ENCODE measurements around the gene RUNX1. TPM values are rescaled to one million over a fixed set of nuclear protein-coding genes. Genes with fewer than 3 reads are reported as not detected.

RUNX1 gene
- polyA plus RNA-seq, 1 experiment = 20.9 TPM

DNA sequence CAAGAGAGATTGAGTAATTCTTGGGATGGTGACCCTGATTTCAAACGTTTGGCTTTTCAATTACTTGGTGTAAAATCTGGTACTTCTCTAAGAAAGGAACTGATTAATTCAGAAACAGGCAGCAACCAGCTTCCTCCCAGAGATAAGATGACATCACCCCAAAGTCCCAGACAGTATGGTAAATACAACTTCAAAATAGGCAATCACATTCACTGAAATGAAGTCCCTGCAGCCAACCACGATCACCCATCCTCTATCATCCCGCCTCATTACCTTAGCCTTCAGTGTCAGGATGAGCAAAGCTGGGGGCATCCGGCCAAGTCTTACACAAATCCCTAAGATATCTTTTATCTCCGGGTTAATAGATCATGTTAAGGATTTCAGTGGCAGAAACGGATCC is 26.4 kb upstream of the RUNX1 start:
- CTCF ChIA-PET = interaction anchor here (0.9 kb wide), 2 partner anchors 24 kb away, joined by 3 to 4 read pairs; no protein-coding TSS in a partner anchor
- no peaks in the 10 kb centered on the region for H3K9me3 ChIP-seq (ENCODE audit: control insufficient read depth, insufficient read depth, low read length)
- POLR2A ChIA-PET = interaction anchor here (0.8 kb wide), 1 partner anchor 9 kb away, joined by 3 read pairs; no protein-coding TSS in a partner anchor
- H3K4me3 ChIP-seq (ENCODE audit: low read depth, low read length) = no peak overlapping the region
- TF ChIP-seq, protein P1, sequence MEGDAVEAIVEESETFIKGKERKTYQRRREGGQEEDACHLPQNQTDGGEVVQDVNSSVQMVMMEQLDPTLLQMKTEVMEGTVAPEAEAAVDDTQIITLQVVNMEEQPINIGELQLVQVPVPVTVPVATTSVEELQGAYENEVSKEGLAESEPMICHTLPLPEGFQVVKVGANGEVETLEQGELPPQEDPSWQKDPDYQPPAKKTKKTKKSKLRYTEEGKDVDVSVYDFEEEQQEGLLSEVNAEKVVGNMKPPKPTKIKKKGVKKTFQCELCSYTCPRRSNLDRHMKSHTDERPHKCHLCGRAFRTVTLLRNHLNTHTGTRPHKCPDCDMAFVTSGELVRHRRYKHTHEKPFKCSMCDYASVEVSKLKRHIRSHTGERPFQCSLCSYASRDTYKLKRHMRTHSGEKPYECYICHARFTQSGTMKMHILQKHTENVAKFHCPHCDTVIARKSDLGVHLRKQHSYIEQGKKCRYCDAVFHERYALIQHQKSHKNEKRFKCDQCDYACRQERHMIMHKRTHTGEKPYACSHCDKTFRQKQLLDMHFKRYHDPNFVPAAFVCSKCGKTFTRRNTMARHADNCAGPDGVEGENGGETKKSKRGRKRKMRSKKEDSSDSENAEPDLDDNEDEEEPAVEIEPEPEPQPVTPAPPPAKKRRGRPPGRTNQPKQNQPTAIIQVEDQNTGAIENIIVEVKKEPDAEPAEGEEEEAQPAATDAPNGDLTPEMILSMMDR (IDR thresholded peaks at IDR 0.05; ENCODE audit: low read depth, low read length) = no peak
- no peaks in the 10 kb centered on the region for H3K27me3 ChIP-seq (ENCODE audit: control insufficient read depth, insufficient read depth, low read length)
- H3K27ac ChIP-seq (ENCODE audit: low read depth, low read length) = no peak overlapping the region
- no peak for DNase-seq (ENCODE audit: low read depth, low spot score)

DNA sequence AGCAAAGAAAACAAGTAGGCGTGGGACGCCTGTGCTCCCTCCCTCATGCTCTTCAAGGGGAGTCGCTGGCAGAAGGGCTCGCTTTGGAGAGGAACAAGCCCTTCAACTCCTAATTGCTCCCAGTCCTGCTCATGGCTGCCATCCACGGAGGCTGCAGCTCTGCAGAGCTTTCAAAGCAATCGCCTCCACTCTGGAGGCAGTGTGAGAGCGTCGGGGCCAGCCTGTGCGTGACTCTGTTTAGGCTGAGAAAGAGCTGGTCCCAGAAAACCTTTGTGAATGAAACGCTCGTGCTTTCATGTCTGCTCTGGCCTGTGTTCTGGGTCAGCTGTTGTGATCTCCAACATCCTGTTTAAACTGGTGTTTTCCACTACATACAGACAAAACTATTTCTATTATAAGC is 23.9 kb upstream of the RUNX1 start:
- no peaks in the 10 kb centered on the region for H3K9me3 ChIP-seq (ENCODE audit: control insufficient read depth, insufficient read depth, low read length)
- H3K27ac ChIP-seq (ENCODE audit: low read depth, low read length) = peak overlapping the region; percentile 88
- ChIA-PET CTCF (interaction anchor here (0.6 to 1.2 kb wide), 2 partner anchors 183 to 317 kb away, joined by 3 read pairs; no protein-coding TSS in a partner anchor), POLR2A (interaction anchor here (1.6 kb wide), 1 partner anchor 26 kb away, joined by 6 read pairs; no protein-coding TSS in a partner anchor)
- TF ChIP-seq, protein P1 (IDR thresholded peaks at IDR 0.05; ENCODE audit: low read depth, low read length) = no peak
- no peaks in the 10 kb centered on the region for H3K27me3 ChIP-seq (ENCODE audit: control insufficient read depth, insufficient read depth, low read length)
- peak; percentile 53 for DNase-seq (ENCODE audit: low read depth, low spot score)
- H3K4me3 ChIP-seq (ENCODE audit: low read depth, low read length) = no peak overlapping the region

DNA sequence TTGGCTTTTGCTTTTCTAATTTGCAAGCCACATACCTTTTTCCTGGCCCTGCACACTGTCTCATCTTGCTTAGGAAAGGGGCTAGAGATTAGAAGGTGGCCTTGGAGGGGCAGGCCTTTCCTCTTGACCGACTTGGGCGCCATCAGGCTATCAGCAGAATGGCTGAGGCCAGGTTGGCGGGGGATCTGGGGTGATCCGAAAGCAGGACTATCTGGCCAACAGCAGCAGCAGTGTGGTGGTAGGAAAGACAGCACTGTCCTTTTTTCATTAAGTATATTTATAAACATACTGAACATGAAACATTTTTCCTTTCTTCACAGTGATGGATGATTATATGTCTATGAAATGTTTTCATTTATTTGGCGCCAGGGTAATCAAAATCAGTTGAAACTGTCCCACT is 23.5 kb upstream of the RUNX1 start:
- no peaks in the 10 kb centered on the region for H3K27me3 ChIP-seq (ENCODE audit: control insufficient read depth, insufficient read depth, low read length)
- H3K4me3 ChIP-seq (ENCODE audit: low read depth, low read length) = no peak overlapping the region
- TF ChIP-seq, protein P1 (IDR thresholded peaks at IDR 0.05; ENCODE audit: low read depth, low read length) = no peak
- DNase-seq (ENCODE audit: low read depth, low spot score) = no peak
- ChIA-PET POLR2A (interaction anchor here (1.6 kb wide), 1 partner anchor 26 kb away, joined by 6 read pairs; no protein-coding TSS in a partner anchor), CTCF (interaction anchor here (1.2 kb wide), 1 partner anchor 182 kb away, joined by 3 read pairs; no protein-coding TSS in a partner anchor)
- H3K27ac ChIP-seq (ENCODE audit: low read depth, low read length) = peak overlapping the region; percentile 88
- H3K9me3 ChIP-seq (ENCODE audit: control insufficient read depth, insufficient read depth, low read length) = no peaks in the 10 kb centered on the region

DNA sequence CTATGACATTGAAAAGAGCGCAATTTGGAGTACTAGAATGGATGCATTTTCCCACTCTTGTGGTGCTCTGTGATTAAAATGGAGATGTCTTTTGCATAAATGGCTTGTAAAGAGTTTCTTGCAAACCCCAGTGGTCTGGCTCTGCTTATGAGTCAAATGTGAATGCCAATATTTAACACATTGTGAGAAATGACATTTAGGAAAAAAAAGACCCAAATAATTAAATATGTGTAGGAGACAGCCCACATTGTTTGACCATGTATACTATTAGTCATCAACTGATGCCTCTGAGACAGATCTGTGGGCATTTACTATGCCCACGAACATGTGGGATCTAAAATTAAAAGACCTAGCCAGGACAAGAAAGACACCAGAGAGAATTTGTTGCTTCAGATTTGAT is 22.2 kb upstream of the RUNX1 start:
- no peak overlapping the region for H3K4me3 ChIP-seq (ENCODE audit: low read depth, low read length)
- DNase-seq (ENCODE audit: low read depth, low spot score) = no peak
- POLR2A ChIA-PET = no interaction called here
- TF ChIP-seq, protein P1 (IDR thresholded peaks at IDR 0.05; ENCODE audit: low read depth, low read length) = no peak
- no peaks in the 10 kb centered on the region for H3K9me3 ChIP-seq (ENCODE audit: control insufficient read depth, insufficient read depth, low read length)
- no peaks in the 10 kb centered on the region for H3K27me3 ChIP-seq (ENCODE audit: control insufficient read depth, insufficient read depth, low read length)
- CTCF ChIA-PET = no interaction called here
- no peak overlapping the region for H3K27ac ChIP-seq (ENCODE audit: low read depth, low read length)

DNA sequence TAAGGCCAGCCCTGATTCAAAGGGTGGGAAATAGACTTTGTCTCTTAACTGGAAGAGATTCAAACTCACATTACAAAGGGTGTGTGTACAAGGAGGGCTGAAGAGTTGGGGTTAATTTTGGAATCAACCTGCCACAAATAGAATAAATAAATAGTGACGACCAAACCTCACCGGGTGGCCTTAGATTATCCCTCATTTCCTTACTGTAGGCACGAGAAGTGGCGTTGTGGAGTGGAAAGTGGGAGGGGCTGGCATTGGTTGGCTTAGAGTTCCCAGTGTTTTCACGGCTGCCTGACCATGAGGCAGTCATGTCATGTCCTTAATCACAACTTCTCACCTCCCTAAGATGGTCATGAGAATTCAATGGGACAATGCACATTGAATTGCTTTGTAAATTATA is 21.3 kb upstream of the RUNX1 start:
- ChIA-PET POLR2A (no interaction called here), CTCF (no interaction called here)
- no peak overlapping the region for H3K4me3 ChIP-seq (ENCODE audit: low read depth, low read length)
- TF ChIP-seq, protein P1 (IDR thresholded peaks at IDR 0.05; ENCODE audit: low read depth, low read length) = no peak
- no peaks in the 10 kb centered on the region for H3K27me3 ChIP-seq (ENCODE audit: control insufficient read depth, insufficient read depth, low read length)
- DNase-seq (ENCODE audit: low read depth, low spot score) = no peak
- no peak overlapping the region for H3K27ac ChIP-seq (ENCODE audit: low read depth, low read length)
- H3K9me3 ChIP-seq (ENCODE audit: control insufficient read depth, insufficient read depth, low read length) = no peaks in the 10 kb centered on the region

Data from AG04450 (cell line).